ENCODE results near the gene MPRIP.

MPRIP gene

DNA sequence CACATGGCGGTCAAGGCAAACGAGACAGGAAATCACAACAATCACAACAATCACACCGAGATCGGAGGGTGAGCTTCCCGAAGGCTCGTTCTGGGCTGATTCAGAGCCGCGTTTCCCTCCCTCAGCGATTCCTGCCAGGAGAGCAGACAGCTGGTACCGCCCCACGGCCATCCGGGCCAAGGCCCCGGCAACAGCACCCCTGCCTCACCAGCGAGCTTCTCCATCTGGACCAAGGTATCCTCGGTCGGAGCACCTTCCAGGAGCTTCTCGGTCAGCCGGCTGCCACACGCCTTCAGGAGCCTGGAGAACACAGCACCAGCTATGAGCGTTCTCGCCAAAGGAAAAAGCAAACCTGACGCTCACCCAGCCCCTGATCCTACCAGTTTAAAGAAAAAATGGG, 179.1 kb downstream of the MPRIP start:
- no peak for DNase-seq

DNA sequence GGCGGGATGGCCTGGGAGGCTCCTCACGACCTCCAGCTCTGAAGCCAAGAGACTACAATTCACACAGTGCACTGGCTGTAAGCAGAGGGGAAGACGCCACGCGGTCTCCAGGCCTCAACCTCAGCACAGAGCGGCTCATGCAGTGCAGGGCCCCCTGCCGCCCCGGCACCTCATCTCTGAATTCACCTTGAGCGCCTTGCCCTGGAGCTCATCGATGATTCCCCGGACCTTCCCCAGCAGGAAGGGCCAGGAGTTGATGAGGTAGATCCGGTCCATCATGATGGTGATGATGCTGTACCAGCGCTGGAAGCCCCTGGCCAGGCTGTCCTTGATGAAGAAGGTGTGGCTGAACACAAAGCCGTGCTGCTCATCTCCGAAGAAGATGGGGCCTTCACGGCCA, 181.5 kb downstream of the MPRIP start:
- DNase-seq: no peak

- DNase-seq: no peak
Measured at GRCh38 chr17:17224137-17224536, 181.9 kb downstream of the MPRIP start.

GRCh38 chr17:17225901-17226300, 183.6 kb downstream of the MPRIP start:
- DNase-seq: no peak

GRCh38 chr17:17226451-17227265, 184.4 kb downstream of the MPRIP start:
- no peak for DNase-seq

- no peak for DNase-seq
Measured at GRCh38 chr17:17227608-17228520, 185.6 kb downstream of the MPRIP start.

- DNase-seq: no peak
Measured at GRCh38 chr17:17228521-17229279, 186.4 kb downstream of the MPRIP start.

DNA sequence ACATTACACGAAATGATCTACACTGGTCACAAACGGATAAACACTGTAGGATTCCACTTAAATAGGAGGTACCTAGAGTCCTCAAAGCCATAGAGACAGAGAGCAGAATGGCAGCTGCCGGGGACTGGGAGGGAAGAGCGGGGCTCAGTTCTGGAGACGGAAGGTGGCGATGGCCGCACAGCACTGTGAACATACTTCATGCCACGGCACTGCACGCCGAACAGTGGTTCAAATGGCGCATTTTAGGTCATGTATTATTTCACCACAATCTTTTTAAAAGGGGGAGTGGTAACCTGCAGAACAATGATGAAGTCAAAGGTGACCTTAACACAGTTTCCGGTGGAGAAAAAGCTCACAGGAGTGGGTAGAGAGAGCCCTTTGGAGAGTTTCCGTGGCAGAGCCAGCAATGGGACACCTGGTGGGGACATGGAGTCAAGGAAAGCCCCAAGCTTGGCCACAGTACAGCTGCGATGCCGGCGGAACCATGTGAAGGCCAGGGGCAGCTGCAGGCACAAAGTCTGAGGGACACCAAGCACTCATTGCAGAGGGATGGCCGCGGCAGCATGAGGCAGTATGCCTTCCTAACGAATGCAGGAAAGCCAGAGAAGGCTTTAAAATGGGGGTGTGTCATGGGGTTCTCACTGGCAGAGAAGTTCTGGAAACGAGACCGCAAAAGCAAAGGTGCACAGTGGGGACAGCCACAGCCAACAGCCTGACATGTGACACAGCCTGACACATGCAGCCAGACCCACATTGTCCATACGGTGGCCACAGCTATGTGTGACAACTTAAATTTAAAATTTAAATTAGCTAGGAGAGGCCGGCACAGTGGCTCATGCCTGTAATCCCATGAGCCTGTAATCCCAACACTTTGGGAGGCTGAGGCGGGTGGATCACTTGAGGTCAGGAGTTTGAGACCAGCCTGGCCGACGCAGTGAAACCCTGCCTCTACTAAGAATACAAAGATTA, 187.4 kb downstream of the MPRIP start:
- DNase-seq: no peak

GRCh38 chr17:17231621-17232302, 189.5 kb downstream of the MPRIP start:
- no peak for DNase-seq

DNA sequence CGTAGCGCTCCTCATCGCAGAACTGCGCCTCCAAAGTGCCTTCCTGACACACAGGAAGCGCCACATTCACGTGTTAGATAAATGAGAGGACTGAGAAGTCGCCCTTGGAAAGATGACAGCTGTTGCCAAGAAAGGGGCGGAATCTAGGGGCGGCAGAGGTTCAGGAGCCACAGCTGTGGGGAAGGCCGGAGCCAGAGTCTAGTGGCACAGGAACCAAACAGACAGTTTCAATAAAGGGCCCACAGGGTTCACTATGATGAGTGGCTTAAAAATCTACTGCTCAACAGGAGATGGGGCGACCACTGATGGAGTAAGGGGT, 190.0 kb downstream of the MPRIP start:
- no peak for DNase-seq

DNA sequence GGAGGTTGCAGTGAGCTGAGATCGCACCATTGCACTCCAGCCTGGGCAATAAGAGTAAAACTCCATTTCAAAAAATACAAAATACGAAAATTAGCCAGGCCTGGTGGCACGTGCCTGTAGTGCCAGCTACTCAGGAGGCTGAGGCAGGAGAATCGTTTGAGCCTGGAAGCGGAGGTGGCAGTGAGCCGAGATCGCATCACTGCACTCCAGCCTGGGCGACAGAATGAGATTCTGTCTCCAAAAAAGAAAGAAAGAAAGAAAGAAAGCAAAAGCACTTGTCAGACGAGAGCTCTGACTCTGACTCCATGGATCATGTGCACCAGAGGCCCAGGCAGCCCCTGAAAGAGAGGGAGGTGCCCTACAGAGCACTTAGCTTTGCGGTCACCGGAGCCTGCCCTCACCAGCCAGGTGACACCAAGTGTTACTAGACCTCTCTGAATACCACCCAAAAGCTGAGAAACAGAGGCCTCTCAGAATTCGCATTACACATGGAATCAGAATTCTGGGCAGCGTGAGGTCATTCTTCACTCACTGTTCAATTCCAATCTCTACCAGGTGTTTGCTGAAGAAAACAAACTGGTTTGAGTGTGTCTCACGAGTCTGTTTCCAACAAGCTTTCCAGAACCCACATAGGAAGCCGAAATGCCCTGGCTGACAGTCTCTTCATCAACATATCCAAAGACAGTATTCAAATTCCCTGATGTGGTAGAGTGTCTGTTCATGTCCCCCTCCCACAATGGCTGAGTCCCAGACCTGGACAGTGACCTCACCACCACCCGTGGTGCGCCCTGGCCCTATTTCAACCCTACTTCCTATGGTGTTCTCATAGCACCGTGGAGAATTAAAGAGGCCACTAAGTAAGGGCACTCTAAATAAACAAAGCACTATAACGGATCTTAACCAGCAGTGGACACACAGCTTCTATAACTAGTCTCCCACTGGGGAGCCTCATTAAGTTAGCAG, 193.2 kb downstream of the MPRIP start:
- no peak for DNase-seq

DNA sequence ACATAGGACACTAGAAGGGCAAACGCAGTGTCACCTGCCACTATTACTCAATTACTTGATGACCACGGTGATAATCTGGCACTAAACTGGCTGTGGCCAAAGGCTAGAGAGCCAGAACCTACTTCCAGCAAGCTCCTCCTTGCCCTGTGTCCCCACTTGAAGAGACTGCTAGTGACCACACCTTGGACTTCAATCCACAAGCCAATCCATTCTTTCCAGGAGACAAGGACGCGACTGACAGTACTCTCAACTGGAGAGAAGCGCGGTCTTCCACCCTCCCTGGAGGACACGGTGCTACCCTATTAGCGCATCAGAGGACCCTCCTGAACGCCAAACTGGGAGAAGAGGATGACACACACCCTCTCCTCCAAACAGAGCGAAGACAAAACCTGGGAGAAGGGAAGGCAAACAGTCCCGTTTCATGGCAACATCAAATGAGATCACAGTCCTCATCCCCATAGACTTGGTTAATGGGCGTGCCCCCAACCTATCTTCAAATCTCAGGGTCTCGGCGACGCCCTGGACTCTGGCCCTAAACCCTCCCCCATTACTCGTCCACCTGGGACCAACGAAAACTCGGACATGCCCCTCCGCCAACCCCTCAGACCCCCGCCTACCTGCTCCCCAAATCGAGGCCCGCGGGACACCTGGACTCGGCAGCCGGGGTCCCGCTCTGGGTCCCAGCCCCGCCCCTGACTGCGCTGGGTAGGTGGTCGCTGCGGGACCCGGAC, 194.2 kb downstream of the MPRIP start:
- DNase-seq: no peak

GRCh38 chr17:17237026-17237799, 195.0 kb downstream of the MPRIP start, which contains the start of gene FLCN:
TSS of gene FLCN (minus strand) at chr17:17237168. CDS start at chr17:17228137, 9,031 bp downstream.
- DNase-seq: peak; percentile 87

- no peak for DNase-seq
Measured at GRCh38 chr17:17239832-17240231, 197.6 kb downstream of the MPRIP start.

GRCh38 chr17:17241656-17242055, 199.4 kb downstream of the MPRIP start:
- no peak for DNase-seq

- no peak for DNase-seq
Measured at GRCh38 chr17:17242246-17242645, 200.0 kb downstream of the MPRIP start.

All from stimulated activated CD4-positive, alpha-beta T cell treated with anti-CD3 and anti-CD28 coated beads, Interleukin-1b, Interleukin-23, amount 100 ng/mL, for 48 hours (primary cell).